Measurements from ENCODE around the gene MYO15A. TPM values are rescaled to one million over a fixed set of nuclear protein-coding genes. Genes with fewer than 3 reads are reported as not detected.

The MYO15A gene
- 0.70 and 1.0 TPM in 2 replicates for polyA plus RNA-seq

DNA sequence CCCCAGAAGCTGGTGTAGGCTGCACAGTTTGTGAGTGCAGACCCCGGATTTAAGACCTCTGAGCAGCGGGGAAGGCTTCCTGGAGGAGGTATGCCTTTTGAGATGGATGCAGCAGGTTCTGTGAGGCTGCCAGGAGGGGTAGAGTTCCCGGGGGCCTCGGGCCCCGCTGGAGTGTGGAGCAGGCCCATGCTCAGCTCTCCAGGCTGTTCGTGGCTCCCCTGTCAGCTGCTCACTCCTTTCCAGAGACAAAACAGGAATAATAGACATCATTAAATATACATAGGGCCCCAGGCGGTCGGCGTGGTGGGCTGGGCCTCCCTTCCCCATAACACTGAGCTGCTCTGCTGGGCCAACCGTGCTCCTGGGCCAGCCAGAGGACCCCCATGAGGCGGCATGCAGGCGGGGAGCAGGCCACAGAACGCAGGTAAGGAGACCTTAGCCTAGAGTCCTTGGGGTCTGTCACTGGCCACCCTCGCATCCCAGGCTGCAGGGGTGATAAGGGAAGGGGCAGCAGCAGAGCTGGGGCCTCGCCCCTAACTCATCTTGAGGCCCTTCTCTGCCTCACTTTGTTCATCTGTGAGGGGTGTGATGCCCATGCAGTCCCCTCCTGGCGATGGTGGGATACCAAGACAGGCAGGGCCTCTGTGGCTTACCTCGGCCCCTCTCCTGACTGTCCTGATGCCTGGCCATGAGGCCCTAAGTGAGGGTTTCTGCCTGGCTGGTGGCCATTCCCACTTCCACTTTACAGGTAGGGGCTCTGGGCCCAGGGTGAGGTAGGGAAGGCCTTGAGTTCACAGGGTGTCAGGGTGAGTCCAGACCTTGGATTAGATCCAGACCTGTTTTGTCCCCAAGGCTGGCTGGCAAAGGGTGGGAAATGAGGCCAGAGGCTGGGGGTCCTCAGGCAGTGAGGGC lies at the start of gene MYO15A:
MYO15A (plus strand) TSS at position 356 of the 912 bp plus-strand sequence. CDS start 10,045 bp downstream, outside the sequence.

GRCh38 chr17:18087610-18088491 lies 20.7 kb upstream of the MYO15A start, which contains the start of gene DRG2:
Gene DRG2, plus strand, starts transcription at chr17:18087948. Its CDS starts 76 bp downstream, at chr17:18088024.

GRCh38 chr17:18183334-18184142 lies 75.0 kb downstream of the MYO15A start, which contains the start of gene ALKBH5:
Gene ALKBH5, plus strand, starts transcription at chr17:18183828. Its CDS starts 416 bp downstream, at chr17:18184244.

DNA sequence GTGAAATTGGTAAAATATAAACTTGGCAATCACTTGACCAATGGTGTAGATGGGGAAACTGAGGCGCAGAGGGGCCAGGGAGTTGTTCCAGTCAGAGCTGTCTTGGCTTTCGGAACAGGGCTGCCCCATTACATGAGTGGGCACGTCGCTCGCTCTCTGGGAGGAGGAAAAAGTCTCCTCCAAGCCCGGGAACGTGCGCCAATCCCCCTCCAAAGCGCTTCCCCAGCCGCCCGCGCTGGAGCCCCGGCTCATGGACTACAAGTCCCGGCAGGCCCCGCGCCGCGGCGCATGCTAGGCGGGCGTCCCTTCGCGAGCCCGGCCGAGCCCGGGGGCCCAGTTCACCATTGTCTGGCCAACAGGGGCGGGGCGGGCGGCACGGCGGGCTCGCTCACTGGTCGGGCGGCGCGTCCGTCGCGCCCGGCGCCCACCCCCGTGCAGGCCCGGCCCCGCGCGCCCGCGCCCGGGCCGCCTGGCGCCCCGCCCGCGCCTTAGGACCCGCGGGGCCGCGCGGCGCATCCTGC lies 116.6 kb downstream of the MYO15A start, which contains the start of gene LLGL1:
LLGL1 (plus strand) TSS at position 515 of the 521 bp plus-strand sequence. CDS start 48 bp downstream, outside the sequence.

Other genes starting within 250 kb of the MYO15A start
- 23.1 and 31.5 TPM in 2 replicates for gene TOM1L2, start 136.4 kb upstream of the MYO15A start, polyA plus RNA-seq
- 1.4 TPM in 1 of 2 replicates, not detected in the other for gene DRC3, start 135.9 kb upstream of the MYO15A start, polyA plus RNA-seq
- 11.8 and 17.7 TPM in 2 replicates for gene ATPAF2, start 69.6 kb upstream of the MYO15A start, polyA plus RNA-seq
- 5.1 and 6.5 TPM in 2 replicates for gene GID4, start 69.3 kb upstream of the MYO15A start, polyA plus RNA-seq
- 15.4 and 29.2 TPM in 2 replicates for gene DRG2, start 20.8 kb upstream of the MYO15A start, polyA plus RNA-seq
- gene ALKBH5, start 75.1 kb downstream of the MYO15A start, polyA plus RNA-seq: 36.4 and 42.2 TPM in 2 replicates
- 0.07 TPM in 1 of 2 replicates, not detected in the other for gene LLGL1, start 116.9 kb downstream of the MYO15A start, polyA plus RNA-seq
- gene FLII, start 150.0 kb downstream of the MYO15A start, polyA plus RNA-seq: 40.1 and 53.5 TPM in 2 replicates
- 1.4 and 3.2 TPM in 2 replicates for gene MIEF2, start 151.9 kb downstream of the MYO15A start, polyA plus RNA-seq
- 1.5 and 3.7 TPM in 2 replicates for gene TOP3A, start 206.2 kb downstream of the MYO15A start, polyA plus RNA-seq
- gene SMCR8, start 206.5 kb downstream of the MYO15A start, polyA plus RNA-seq: 0.31 and 0.99 TPM in 2 replicates

All from Purkinje cell (primary cell).